Stimulated activated CD8-positive, alpha-beta memory T cell treated with anti-CD3 and anti-CD28 coated beads, Interleukin-15, amount 100 ng/mL, for 48 hours (primary cell): ENCODE data around the gene OSBPL5.
A peak's percentile ranks its signal among the peaks of the same experiment; 100 is the strongest.

Experiments used
- DNase-seq, 2 donors: peaks; one replicate each; pipeline ENCODE4 v3.0.0-alpha.2; 2020; ENCODE audit warnings: low read depth in 2 of 2

The OSBPL5 gene

GRCh38 chr11:3165152-3165705 lies at the start of gene OSBPL5:
Gene OSBPL5 (minus strand): TSS chr11:3165310. CDS start chr11:3129148, 36,162 bp downstream.
- DNase-seq, result peak; percentile 33 to 51

- DNase-seq, result no peak
Measured at GRCh38 chr11:3214420-3214699, 49.2 kb upstream of the OSBPL5 start.

- no peak for DNase-seq
Measured at GRCh38 chr11:3213659-3214419, 48.7 kb upstream of the OSBPL5 start.

GRCh38 chr11:3208272-3208671 lies 43.2 kb upstream of the OSBPL5 start:
- no peak for DNase-seq

- no peak for DNase-seq
Measured at GRCh38 chr11:3207526-3208189, 42.5 kb upstream of the OSBPL5 start.

GRCh38 chr11:3206922-3207204 lies 41.8 kb upstream of the OSBPL5 start:
- no peak for DNase-seq

- no peak for DNase-seq
Measured at GRCh38 chr11:3206156-3206921, 41.2 kb upstream of the OSBPL5 start.

- DNase-seq, result no peak
Measured at GRCh38 chr11:3205261-3206155, 40.4 kb upstream of the OSBPL5 start.

GRCh38 chr11:3204141-3205015 lies 39.3 kb upstream of the OSBPL5 start:
- no peak for DNase-seq

- no peak for DNase-seq
Measured at GRCh38 chr11:3203221-3204043, 38.3 kb upstream of the OSBPL5 start.

GRCh38 chr11:3202759-3203158 lies 37.6 kb upstream of the OSBPL5 start:
- no peak for DNase-seq

GRCh38 chr11:3202305-3202704 lies 37.2 kb upstream of the OSBPL5 start:
- no peak for DNase-seq

- DNase-seq, result no peak
Measured at GRCh38 chr11:3201677-3202181, 36.6 kb upstream of the OSBPL5 start.

- DNase-seq, result no peak
Measured at GRCh38 chr11:3201112-3201581, 36.0 kb upstream of the OSBPL5 start.

GRCh38 chr11:3200388-3201111 lies 35.4 kb upstream of the OSBPL5 start:
- no peak for DNase-seq

- DNase-seq, result no peak
Measured at GRCh38 chr11:3199537-3200295, 34.6 kb upstream of the OSBPL5 start.

- DNase-seq, result no peak
Measured at GRCh38 chr11:3198815-3199214, 33.7 kb upstream of the OSBPL5 start.

GRCh38 chr11:3197878-3198528 lies 32.9 kb upstream of the OSBPL5 start:
- DNase-seq, result no peak
